ENCODE measurements around the gene ELK1.
A peak's percentile ranks its signal among the peaks of the same experiment; 100 is the strongest.

ELK1 gene

GRCh38 chrX:47597222-47597621, 53.1 kb downstream of the ELK1 start:
- H3K4me3 ChIP-seq (replicated peaks; ENCODE audit: low read depth, low read length) = no peak overlapping the region
- TF ChIP-seq CTCF (IDR thresholded peaks at IDR 0.05; ENCODE audit: low read length, missing control alignments) = no peak
- DNase-seq (ENCODE audit: low read depth) = no peak

- no peak for TF ChIP-seq CTCF (IDR thresholded peaks at IDR 0.05; ENCODE audit: low read length, missing control alignments)
- no peak overlapping the region for H3K4me3 ChIP-seq (replicated peaks; ENCODE audit: low read depth, low read length)
- DNase-seq (ENCODE audit: low read depth) = peak; percentile 84
Measured at GRCh38 chrX:47596256-47596655, 54.1 kb downstream of the ELK1 start.

- TF ChIP-seq CTCF (IDR thresholded peaks at IDR 0.05; ENCODE audit: low read length, missing control alignments) = no peak
- peak; percentile 94 for DNase-seq (ENCODE audit: low read depth)
- no peak overlapping the region for H3K4me3 ChIP-seq (replicated peaks; ENCODE audit: low read depth, low read length)
Measured at GRCh38 chrX:47595716-47596251, 54.6 kb downstream of the ELK1 start.

GRCh38 chrX:47593522-47593921, 56.8 kb downstream of the ELK1 start:
- DNase-seq (ENCODE audit: low read depth) = no peak
- TF ChIP-seq CTCF (IDR thresholded peaks at IDR 0.05; ENCODE audit: low read length, missing control alignments) = no peak
- H3K4me3 ChIP-seq (replicated peaks; ENCODE audit: low read depth, low read length) = no peak overlapping the region

GRCh38 chrX:47590984-47591383, 59.4 kb downstream of the ELK1 start:
- H3K4me3 ChIP-seq (replicated peaks; ENCODE audit: low read depth, low read length) = no peak overlapping the region
- no peak for DNase-seq (ENCODE audit: low read depth)
- no peak for TF ChIP-seq CTCF (IDR thresholded peaks at IDR 0.05; ENCODE audit: low read length, missing control alignments)

GRCh38 chrX:47587906-47588735, 62.2 kb downstream of the ELK1 start:
- no peak for TF ChIP-seq CTCF (IDR thresholded peaks at IDR 0.05; ENCODE audit: low read length, missing control alignments)
- peak; percentile 54 for DNase-seq (ENCODE audit: low read depth)
- no peak overlapping the region for H3K4me3 ChIP-seq (replicated peaks; ENCODE audit: low read depth, low read length)

All from fibroblast of pulmonary artery (primary cell).